SH-SY5Y (cell line): ENCODE data around the gene MADD.
A peak's percentile ranks its signal among the peaks of the same experiment; 100 is the strongest.

Experiments
- GATA2 ChIP-seq: IDR thresholded peaks from 2 replicates; pipeline ENCODE4 v1.6.1; 2011; ENCODE audit warnings: mild to moderate bottlenecking, low read depth, low read length
- GATA3 ChIP-seq: IDR thresholded peaks from 2 replicates; pipeline ENCODE4 v1.6.1; 2011; ENCODE audit warnings: low read depth, mild to moderate bottlenecking, low read length, moderate library complexity

- no peak for TF ChIP-seq GATA3
- TF ChIP-seq GATA2 = peak; percentile 70
These were observed 45.1 kb downstream of the MADD start for GRCh38 chr11:47314992-47315391.
